Stimulated activated CD8-positive, alpha-beta memory T cell treated with anti-CD3 and anti-CD28 coated beads, Interleukin-2, amount 100 ng/mL, for 48 hours (primary cell): ENCODE data around the gene TIGIT.

Source experiments
- DNase-seq, 2 donors: peaks; one replicate each; pipeline ENCODE4 v3.0.0-alpha.2; 2020; ENCODE audit warnings: low read depth in 2 of 2

Gene TIGIT

DNA sequence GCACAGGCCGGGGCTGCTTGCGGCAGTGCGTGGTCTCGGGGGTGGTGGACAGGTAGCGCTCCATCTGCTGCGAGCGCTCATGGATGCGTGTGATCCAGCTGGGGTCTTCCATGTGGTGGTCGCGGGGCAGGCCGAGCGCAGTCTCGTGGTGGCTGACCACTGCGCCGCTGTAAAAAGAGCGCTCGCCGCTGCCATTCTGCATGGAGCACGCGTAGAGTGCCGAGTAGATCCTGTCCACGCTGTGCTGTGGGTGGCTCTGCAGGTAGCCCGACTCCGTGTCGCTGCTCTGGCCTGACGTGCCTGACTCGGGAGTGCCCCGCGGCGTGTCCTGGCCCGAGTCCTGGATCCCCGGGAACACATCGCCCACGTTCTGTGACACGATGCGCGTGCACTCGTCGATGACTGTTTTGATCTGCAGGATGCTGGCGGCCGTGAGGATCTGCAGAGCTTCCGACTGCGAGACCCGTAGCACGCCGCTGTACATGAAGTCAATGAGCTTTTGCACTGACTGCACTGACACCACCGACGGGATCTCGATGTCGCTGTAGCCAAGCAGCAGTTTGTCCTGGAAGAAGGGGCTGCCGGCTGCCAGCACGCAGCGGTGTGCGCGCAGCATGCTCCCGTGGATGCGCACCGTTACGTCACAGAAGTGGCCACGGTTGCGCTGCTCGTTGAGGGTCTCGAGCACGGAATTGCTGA is 57.4 kb downstream of the TIGIT start:
- DNase-seq = no peak

DNA sequence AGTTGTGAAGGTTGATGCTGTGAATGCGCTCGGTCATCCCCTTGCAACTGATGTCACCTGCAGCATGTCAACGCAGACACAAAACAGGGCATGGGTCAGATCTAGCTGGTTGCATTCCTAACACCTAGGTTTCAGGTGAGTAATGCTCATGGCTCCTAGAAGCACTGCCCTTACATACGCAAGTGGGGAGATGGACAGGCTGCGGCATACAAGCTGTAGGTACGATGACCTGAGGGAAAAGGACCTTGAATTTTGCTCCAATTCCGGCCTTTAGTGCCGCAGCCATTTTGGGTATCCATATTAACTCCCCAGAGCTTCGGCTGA is 58.0 kb downstream of the TIGIT start:
- no peak for DNase-seq

DNA sequence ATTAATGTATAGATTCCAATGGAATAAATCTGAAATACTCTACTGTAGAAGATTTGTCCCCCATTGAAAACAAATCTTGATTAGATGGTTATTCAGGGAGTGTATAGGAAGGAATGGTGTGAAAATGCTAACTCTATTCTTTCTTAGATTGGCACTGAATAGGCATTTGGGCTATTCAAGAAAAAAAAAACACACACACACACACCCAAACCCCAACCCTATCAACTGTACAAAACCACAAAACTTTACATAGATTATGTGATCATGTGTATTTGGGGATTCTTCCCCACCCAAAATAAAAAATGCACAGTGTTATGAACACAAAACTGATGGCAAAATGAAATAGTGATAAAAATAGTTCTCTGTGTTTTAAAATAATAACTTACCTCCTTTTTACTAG is 61.8 kb downstream of the TIGIT start:
- DNase-seq = no peak

DNA sequence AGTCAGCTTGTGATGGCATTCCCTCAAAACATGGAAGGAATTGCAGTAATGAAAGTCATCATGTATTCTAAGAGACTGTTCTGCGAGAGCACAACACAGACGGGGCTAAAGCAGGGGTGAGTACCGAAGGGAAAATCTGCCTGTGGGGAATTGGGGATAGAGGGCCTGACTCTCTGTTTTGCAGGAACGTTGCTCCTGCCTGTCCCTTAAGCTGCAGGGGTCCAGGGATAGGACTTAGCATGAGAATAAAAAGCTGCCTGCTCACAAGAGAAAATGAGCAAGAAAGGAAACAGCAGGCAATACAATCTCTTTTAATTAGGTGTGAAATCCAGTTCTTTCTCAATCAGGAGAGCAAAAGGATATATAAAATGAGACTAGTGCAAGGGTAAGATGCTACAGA is 62.2 kb downstream of the TIGIT start:
- DNase-seq = no peak

DNA sequence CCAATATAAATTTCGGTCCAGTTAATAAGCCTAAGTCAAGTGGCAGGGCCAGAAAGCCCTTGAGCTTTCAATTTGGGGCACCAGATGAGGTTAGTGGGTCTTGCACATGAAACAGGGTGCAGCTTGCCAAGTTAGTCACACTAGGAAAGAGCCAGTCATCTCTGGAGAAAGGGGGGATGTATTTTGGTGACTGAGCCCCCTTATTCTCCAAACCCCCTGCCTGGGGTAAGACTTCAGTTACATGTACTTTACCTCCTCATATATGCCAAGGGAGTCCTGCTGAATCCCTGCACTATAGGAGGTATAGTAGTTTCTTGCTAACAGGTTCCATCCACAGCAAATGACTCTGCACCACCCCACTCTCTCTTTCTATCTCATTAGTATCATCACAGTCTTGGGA is 62.7 kb downstream of the TIGIT start:
- DNase-seq = no peak
